ENCODE results near the gene NDUFB2. TPM values are rescaled to one million over a fixed set of nuclear protein-coding genes. Genes with fewer than 3 reads are reported as not detected.

The NDUFB2 gene
- total and polyA plus RNA-seq, 2 of the 13 experiments (the other 11 are each of a cell fraction or from before 2014, with no cell fraction given), result 206 to 221 TPM

DNA sequence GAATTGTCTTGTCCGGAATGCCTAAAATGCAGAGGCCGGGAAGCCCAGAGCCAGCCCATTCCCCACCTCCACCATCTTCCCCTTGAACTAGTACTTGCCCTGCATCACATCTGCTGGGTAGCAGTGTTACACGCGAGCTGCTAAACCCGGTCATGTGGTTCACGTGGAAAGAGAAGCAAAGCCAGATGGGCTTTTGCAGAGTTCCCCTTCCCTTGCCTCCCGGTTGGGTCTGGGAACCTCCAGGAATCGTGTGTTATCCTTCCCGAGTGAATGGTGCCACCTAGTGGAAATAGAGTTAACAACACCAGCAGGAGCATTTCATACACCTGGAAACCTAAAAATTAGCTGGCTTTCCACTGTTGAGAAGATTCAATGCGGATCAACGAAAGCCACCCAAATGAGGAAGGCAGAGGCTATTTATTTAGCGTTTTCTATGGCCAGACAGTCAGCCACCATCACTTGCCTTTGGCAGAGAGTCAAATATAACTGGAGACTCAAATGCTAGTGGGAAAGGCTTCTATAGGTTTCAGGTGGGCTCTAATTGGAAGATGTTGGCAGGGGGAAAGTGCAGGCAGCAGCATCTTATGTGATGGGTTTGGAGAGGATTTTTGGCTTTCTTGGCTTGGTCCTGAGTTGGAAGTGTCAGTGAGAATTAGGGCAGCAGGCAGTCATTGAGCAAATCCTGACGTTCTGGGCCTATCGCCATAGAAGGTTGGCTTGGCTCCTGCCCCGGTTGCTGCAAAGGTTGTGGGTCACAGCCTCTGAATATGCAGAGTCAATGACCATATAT, 43.0 kb upstream of the NDUFB2 start:
- ATAC-seq (peak; percentile 76), DNase-seq (ENCODE audit: low spot score) (peak; percentile 61), FAIRE-seq (peak; percentile 96)
- Histone ChIP-seq H3K4me2 (ENCODE audit: low read depth, low read length) (peak overlapping the region; percentile 28), H3K79me2 (ENCODE audit: insufficient read depth, low read length) (no peaks in the 10 kb centered on the region), H3K27me3 (ENCODE audit: control insufficient read depth in 1 of 2, insufficient read depth in 2 of 2, low read length in 2 of 2) (peaks cover 0 to 14% of the 10 kb centered on the region in 2 experiments; a peak in 3 of 5 replicates), H3K9me3 (ENCODE audit: low read length) (no peaks in the 10 kb centered on the region), H2AFZ (ENCODE audit: low read length) (no peak overlapping the region), H4K20me1 (ENCODE audit: insufficient read depth, low read length) (no peaks in the 10 kb centered on the region), H3K4me3 (replicated peaks in 1 of 3; ENCODE audit: insufficient read depth in 1 of 3, low read depth in 2 of 3, low read length in 3 of 3) (no peak overlapping the region), H3K27ac (ENCODE audit: extremely low read length, insufficient read depth, low read length) (no peak overlapping the region), H3K9ac (ENCODE audit: insufficient read depth, low read depth, low read length) (no peak overlapping the region), H3K4me1 (ENCODE audit: insufficient read depth, low read length) (peaks cover 26% of the 10 kb centered on the region), H3K36me3 (replicated peaks in 1 of 2; ENCODE audit: control insufficient read depth in 1 of 2, insufficient read depth in 2 of 2, low read length in 2 of 2) (no peaks in the 10 kb centered on the region)
- CTCF ChIA-PET (ENCODE audit: low intra/inter-chr PET ratio, low total read pairs), result interaction anchor here (1.4 to 4.7 kb wide), 2 partner anchors 135 to 178 kb away, joined by 4 to 83 read pairs; no protein-coding TSS in a partner anchor
- 18% methylated on average over 14 of the region's 15 CpGs for WGBS (ENCODE audit: low lambda C conversion rate)
- in situ Hi-C loops (cut with HindIII; ENCODE audit: extremely low pct_ligation_motif_present, low pct_unique_long_range_greater_than_20kb), result loop anchor here (5.0 kb wide), 1 partner anchor 136 kb away; no protein-coding TSS in a partner anchor
- no TSS peak for BruUV-seq (replicated peaks)
- POLR2A ChIA-PET, result no interaction called here
- intact Hi-C loops (cut with micrococcal nuclease; ENCODE audit: unreplicated experiment), result loop anchor here (1.0 to 10.0 kb wide), 2 partner anchors 135 to 361 kb away; partner anchors contain the start of gene MRPS33
- TF ChIP-seq IKZF4 (CRISPR knock-in tag; IDR thresholded peaks at IDR 0.05; ENCODE audit: borderline replicate concordance, low read depth, not compliant biosample characterization) (no peak), BCL6 (CRISPR knock-in tag; IDR thresholded peaks at IDR 0.05) (peak; percentile 71), STAG1 (CRISPR knock-in tag; IDR thresholded peaks at IDR 0.05) (peak; percentile 97), RORA (CRISPR knock-in tag; IDR thresholded peaks at IDR 0.05) (no peak), RNF2 (conservative IDR thresholded peaks at IDR 0.05; ENCODE audit: low read depth) (peak; percentile 67; the same call in 1 of the 2 replicates), ZNF614 (CRISPR knock-in tag; IDR thresholded peaks at IDR 0.05; ENCODE audit: borderline replicate concordance) (no peak), ZC3H13 (CRISPR knock-in tag; IDR thresholded peaks at IDR 0.05) (0 out of 2 replicates have a peak, but pooled peaks have one; percentile 34)
- TF ChIP-seq, protein P1, sequence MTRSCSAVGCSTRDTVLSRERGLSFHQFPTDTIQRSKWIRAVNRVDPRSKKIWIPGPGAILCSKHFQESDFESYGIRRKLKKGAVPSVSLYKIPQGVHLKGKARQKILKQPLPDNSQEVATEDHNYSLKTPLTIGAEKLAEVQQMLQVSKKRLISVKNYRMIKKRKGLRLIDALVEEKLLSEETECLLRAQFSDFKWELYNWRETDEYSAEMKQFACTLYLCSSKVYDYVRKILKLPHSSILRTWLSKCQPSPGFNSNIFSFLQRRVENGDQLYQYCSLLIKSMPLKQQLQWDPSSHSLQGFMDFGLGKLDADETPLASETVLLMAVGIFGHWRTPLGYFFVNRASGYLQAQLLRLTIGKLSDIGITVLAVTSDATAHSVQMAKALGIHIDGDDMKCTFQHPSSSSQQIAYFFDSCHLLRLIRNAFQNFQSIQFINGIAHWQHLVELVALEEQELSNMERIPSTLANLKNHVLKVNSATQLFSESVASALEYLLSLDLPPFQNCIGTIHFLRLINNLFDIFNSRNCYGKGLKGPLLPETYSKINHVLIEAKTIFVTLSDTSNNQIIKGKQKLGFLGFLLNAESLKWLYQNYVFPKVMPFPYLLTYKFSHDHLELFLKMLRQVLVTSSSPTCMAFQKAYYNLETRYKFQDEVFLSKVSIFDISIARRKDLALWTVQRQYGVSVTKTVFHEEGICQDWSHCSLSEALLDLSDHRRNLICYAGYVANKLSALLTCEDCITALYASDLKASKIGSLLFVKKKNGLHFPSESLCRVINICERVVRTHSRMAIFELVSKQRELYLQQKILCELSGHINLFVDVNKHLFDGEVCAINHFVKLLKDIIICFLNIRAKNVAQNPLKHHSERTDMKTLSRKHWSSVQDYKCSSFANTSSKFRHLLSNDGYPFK (CRISPR knock-in tag; IDR thresholded peaks at IDR 0.05; ENCODE audit: borderline replicate concordance), result 0 out of 2 replicates have a peak, but pooled peaks have one; percentile 35
- TF ChIP-seq, protein P2, sequence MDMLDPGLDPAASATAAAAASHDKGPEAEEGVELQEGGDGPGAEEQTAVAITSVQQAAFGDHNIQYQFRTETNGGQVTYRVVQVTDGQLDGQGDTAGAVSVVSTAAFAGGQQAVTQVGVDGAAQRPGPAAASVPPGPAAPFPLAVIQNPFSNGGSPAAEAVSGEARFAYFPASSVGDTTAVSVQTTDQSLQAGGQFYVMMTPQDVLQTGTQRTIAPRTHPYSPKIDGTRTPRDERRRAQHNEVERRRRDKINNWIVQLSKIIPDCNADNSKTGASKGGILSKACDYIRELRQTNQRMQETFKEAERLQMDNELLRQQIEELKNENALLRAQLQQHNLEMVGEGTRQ (IDR thresholded peaks at IDR 0.05; ENCODE audit: low read depth, low read length), result no peak
- TF ChIP-seq, protein P2 (CRISPR knock-in tag; IDR thresholded peaks at IDR 0.05; ENCODE audit: borderline replicate concordance), result no peak
- TF ChIP-seq, protein P3, sequence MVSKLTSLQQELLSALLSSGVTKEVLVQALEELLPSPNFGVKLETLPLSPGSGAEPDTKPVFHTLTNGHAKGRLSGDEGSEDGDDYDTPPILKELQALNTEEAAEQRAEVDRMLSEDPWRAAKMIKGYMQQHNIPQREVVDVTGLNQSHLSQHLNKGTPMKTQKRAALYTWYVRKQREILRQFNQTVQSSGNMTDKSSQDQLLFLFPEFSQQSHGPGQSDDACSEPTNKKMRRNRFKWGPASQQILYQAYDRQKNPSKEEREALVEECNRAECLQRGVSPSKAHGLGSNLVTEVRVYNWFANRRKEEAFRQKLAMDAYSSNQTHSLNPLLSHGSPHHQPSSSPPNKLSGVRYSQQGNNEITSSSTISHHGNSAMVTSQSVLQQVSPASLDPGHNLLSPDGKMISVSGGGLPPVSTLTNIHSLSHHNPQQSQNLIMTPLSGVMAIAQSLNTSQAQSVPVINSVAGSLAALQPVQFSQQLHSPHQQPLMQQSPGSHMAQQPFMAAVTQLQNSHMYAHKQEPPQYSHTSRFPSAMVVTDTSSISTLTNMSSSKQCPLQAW (CRISPR knock-in tag; IDR thresholded peaks at IDR 0.05), result no peak
- TF ChIP-seq, protein P4, sequence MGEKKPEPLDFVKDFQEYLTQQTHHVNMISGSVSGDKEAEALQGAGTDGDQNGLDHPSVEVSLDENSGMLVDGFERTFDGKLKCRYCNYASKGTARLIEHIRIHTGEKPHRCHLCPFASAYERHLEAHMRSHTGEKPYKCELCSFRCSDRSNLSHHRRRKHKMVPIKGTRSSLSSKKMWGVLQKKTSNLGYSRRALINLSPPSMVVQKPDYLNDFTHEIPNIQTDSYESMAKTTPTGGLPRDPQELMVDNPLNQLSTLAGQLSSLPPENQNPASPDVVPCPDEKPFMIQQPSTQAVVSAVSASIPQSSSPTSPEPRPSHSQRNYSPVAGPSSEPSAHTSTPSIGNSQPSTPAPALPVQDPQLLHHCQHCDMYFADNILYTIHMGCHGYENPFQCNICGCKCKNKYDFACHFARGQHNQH (CRISPR knock-in tag; IDR thresholded peaks at IDR 0.05), result 0 out of 2 replicates have a peak, but pooled peaks have one; percentile 28
- TF ChIP-seq, protein P5, sequence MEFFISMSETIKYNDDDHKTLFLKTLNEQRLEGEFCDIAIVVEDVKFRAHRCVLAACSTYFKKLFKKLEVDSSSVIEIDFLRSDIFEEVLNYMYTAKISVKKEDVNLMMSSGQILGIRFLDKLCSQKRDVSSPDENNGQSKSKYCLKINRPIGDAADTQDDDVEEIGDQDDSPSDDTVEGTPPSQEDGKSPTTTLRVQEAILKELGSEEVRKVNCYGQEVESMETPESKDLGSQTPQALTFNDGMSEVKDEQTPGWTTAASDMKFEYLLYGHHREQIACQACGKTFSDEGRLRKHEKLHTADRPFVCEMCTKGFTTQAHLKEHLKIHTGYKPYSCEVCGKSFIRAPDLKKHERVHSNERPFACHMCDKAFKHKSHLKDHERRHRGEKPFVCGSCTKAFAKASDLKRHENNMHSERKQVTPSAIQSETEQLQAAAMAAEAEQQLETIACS (CRISPR knock-in tag; IDR thresholded peaks at IDR 0.05), result no peak
